ENCODE results near the gene USP33.

GRCh38 chr1:77803371-77803770 lies 43.7 kb upstream of the USP33 start:
- TF ChIP-seq CTCF (IDR thresholded peaks at IDR 0.05) = no peak
- TF ChIP-seq POLR2A (IDR thresholded peaks at IDR 0.05) = no peak
